Measurements from ENCODE around the gene IGFBP5. TPM values are rescaled to one million over a fixed set of nuclear protein-coding genes. Genes with fewer than 3 reads are reported as not detected.
A peak's percentile ranks its signal among the peaks of the same experiment; 100 is the strongest.

Gene IGFBP5
- total RNA-seq, 1 experiment from 2014 or later, result not detected

DNA sequence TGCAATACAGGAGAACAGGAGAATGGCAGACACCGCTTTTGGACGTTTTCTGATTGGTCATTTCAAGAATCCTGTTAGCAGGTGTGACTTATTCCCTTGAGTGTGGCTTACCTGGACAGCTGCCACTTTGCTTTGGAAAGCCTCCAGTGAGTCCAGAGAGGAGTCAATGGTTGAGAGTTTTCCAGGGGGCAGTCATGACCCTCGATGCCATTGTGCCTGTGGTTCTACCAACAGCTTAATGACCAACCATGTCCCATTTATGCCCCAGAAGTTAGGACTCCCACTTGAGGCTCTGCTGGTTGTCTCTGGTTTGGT, 49.8 kb downstream of the IGFBP5 start:
- no peaks in the 10 kb centered on the region for H3K9me3 Mint-ChIP-seq (ENCODE audit: unreplicated experiment)
- TF ChIP-seq, protein P1, sequence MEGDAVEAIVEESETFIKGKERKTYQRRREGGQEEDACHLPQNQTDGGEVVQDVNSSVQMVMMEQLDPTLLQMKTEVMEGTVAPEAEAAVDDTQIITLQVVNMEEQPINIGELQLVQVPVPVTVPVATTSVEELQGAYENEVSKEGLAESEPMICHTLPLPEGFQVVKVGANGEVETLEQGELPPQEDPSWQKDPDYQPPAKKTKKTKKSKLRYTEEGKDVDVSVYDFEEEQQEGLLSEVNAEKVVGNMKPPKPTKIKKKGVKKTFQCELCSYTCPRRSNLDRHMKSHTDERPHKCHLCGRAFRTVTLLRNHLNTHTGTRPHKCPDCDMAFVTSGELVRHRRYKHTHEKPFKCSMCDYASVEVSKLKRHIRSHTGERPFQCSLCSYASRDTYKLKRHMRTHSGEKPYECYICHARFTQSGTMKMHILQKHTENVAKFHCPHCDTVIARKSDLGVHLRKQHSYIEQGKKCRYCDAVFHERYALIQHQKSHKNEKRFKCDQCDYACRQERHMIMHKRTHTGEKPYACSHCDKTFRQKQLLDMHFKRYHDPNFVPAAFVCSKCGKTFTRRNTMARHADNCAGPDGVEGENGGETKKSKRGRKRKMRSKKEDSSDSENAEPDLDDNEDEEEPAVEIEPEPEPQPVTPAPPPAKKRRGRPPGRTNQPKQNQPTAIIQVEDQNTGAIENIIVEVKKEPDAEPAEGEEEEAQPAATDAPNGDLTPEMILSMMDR (IDR thresholded peaks at IDR 0.05; ENCODE audit: unreplicated experiment), result no peak
- no peak overlapping the region for H3K27ac Mint-ChIP-seq (ENCODE audit: low read depth, unreplicated experiment)
- H3K4me1 Mint-ChIP-seq (ENCODE audit: insufficient read depth, unreplicated experiment), result peaks cover 18% of the 10 kb centered on the region
- POLR2A ChIA-PET, result interaction anchor here (0.7 kb wide), 1 partner anchor 15 kb away, joined by 3 read pairs; no protein-coding TSS in a partner anchor
- DNase-seq (ENCODE audit: unreplicated experiment), result no peak
- intact Hi-C loops (cut with micrococcal nuclease), result no loop called here
- CTCF ChIA-PET, result interaction anchor here (1.0 kb wide), 1 partner anchor 14 kb away, joined by 3 read pairs; no protein-coding TSS in a partner anchor
- no TSS peak for BruUV-seq (replicated peaks)
- H3K4me3 Mint-ChIP-seq (ENCODE audit: unreplicated experiment), result no peak overlapping the region
- no peaks in the 10 kb centered on the region for H3K36me3 Mint-ChIP-seq (ENCODE audit: insufficient read depth, unreplicated experiment)
- no peaks in the 10 kb centered on the region for H3K27me3 Mint-ChIP-seq (ENCODE audit: insufficient read depth, unreplicated experiment)

DNA sequence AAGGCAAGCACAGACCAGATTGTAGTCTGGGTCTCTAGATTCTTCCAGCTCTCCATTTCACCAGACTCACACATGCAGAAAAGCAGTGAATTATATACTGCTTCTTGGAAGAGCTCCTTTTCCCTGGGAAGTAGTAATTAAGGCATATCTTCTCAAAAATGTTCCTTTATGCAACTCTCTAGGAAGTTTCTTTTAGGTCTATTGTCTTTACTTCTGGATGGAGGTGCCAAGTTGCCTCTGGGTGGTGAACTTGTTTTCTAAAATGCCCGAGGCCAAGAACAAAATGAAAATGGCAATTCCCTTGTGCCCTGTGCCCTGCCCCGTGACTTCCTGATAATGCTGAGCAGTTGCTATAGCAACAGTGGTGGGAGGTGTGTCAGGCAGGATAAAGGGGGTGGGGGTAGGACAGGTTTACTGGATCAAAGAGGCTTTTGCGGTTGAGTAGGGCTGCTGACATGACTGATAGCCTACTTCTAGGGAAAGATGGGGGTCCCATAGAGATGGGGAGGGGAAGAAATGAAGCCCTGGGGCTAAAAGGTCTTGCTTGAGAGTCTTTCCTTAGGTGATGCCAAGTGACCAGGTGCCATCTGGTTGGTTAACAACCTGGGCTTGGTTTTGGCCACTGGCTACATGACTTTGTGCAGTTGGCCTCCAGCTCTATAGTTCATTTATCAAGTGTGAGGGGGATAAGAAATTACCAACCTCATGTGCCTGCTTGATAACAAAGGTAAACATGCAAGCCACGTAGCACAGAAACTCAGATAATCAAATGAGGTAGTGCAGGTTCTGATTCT, 50.3 kb downstream of the IGFBP5 start:
- H3K27me3 Mint-ChIP-seq (ENCODE audit: insufficient read depth, unreplicated experiment), result no peaks in the 10 kb centered on the region
- H3K4me1 Mint-ChIP-seq (ENCODE audit: insufficient read depth, unreplicated experiment), result peaks cover 18% of the 10 kb centered on the region
- H3K36me3 Mint-ChIP-seq (ENCODE audit: insufficient read depth, unreplicated experiment), result no peaks in the 10 kb centered on the region
- ChIA-PET POLR2A (interaction anchor here (0.7 to 0.9 kb wide), 2 partner anchors 15 to 146 kb away, joined by 3 read pairs; partner anchors contain the start of gene RPL37A), CTCF (interaction anchor here (0.5 to 1.2 kb wide), 4 partner anchors 15 to 852 kb away, joined by 3 to 4 read pairs (median 3); no protein-coding TSS in a partner anchor)
- TF ChIP-seq, protein P1 (IDR thresholded peaks at IDR 0.05; ENCODE audit: unreplicated experiment), result no peak
- no peak overlapping the region for H3K4me3 Mint-ChIP-seq (ENCODE audit: unreplicated experiment)
- intact Hi-C loops (cut with micrococcal nuclease), result no loop called here
- BruUV-seq (replicated peaks), result no TSS peak
- no peak for DNase-seq (ENCODE audit: unreplicated experiment)
- H3K9me3 Mint-ChIP-seq (ENCODE audit: unreplicated experiment), result no peaks in the 10 kb centered on the region
- no peak overlapping the region for H3K27ac Mint-ChIP-seq (ENCODE audit: low read depth, unreplicated experiment)

DNA sequence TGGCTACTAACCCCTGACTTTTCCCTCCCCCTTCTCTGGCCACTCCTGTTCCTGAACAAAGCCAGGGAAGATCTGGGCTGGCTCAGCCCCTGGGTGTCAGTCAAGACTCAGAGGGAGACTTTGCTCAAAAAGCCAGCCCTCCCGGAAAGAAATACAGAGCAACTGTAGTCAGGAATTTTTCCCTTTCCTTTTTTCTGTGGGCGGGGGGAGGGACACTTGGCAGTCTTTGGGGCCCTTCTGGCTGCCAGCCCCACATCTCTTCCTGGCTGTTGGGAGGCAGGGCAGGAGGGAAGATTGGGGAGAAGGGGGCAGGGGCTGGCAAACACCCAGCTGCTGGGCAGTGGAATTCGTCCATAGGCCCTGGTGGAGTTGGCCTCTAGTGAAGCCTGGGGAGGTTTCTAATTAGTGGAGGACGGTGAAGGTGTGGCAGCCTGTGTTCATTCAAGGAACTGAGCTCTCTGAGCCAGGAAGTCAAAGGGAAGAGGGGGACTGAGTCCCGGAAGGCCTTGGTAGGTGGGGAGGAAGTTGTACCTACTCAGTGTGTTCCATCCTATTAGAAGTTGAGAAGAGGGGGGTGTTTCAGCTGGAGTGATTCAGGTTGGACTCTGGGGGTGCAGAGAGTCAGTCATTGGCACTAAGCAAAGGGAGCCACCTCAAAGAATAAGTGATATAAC, 51.2 kb downstream of the IGFBP5 start:
- BruUV-seq (replicated peaks), result no TSS peak
- CTCF ChIA-PET, result interaction anchor here (0.6 to 1.2 kb wide), 3 partner anchors 86 to 484 kb away, joined by 3 to 4 read pairs (median 3); no protein-coding TSS in a partner anchor
- DNase-seq (ENCODE audit: unreplicated experiment), result peak; percentile 57
- intact Hi-C loops (cut with micrococcal nuclease), result no loop called here
- TF ChIP-seq, protein P1 (IDR thresholded peaks at IDR 0.05; ENCODE audit: unreplicated experiment), result no peak
- Mint-ChIP-seq H3K9me3 (ENCODE audit: unreplicated experiment) (no peaks in the 10 kb centered on the region), H3K27me3 (ENCODE audit: insufficient read depth, unreplicated experiment) (no peaks in the 10 kb centered on the region), H3K36me3 (ENCODE audit: insufficient read depth, unreplicated experiment) (no peaks in the 10 kb centered on the region), H3K4me3 (ENCODE audit: unreplicated experiment) (no peak overlapping the region), H3K4me1 (ENCODE audit: insufficient read depth, unreplicated experiment) (peaks cover 18% of the 10 kb centered on the region), H3K27ac (ENCODE audit: low read depth, unreplicated experiment) (no peak overlapping the region)
- POLR2A ChIA-PET, result interaction anchor here (0.9 kb wide), 1 partner anchor 145 kb away, joined by 3 read pairs; the partner anchor contains the start of gene RPL37A

DNA sequence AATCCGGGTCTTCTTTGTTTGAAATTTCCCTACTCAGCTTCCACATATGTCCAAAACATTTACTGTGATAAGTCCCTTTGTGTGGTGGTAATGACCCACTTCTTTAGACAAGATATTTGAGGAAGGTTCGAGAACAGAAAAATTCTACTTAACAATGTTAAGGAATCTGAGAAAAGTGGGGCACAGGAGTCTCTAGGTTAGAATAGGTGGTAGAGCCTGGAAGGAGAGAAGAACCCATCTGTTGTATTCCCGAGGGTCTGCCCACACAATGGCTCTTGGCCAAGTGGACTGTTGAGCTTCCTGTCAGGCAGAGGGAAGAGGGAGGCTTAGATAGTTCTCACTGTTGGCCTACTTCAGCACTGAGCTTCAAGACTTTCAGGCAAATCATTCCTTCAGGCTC, 57.9 kb downstream of the IGFBP5 start:
- H3K27ac Mint-ChIP-seq (ENCODE audit: low read depth, unreplicated experiment), result no peak overlapping the region
- POLR2A ChIA-PET, result no interaction called here
- intact Hi-C loops (cut with micrococcal nuclease), result loop anchor here (1.0 kb wide), 1 partner anchor 29 kb away; no protein-coding TSS in a partner anchor
- DNase-seq (ENCODE audit: unreplicated experiment), result no peak
- H3K4me1 Mint-ChIP-seq (ENCODE audit: insufficient read depth, unreplicated experiment), result peaks cover 15% of the 10 kb centered on the region
- CTCF ChIA-PET, result interaction anchor here (0.6 to 1.4 kb wide), 3 partner anchors 32 to 118 kb away, joined by 3 to 7 read pairs (median 5); no protein-coding TSS in a partner anchor
- H3K4me3 Mint-ChIP-seq (ENCODE audit: unreplicated experiment), result no peak overlapping the region
- H3K9me3 Mint-ChIP-seq (ENCODE audit: unreplicated experiment), result no peaks in the 10 kb centered on the region
- no peaks in the 10 kb centered on the region for H3K36me3 Mint-ChIP-seq (ENCODE audit: insufficient read depth, unreplicated experiment)
- H3K27me3 Mint-ChIP-seq (ENCODE audit: insufficient read depth, unreplicated experiment), result peaks cover 37% of the 10 kb centered on the region
- BruUV-seq (replicated peaks), result no TSS peak
- TF ChIP-seq, protein P1 (IDR thresholded peaks at IDR 0.05; ENCODE audit: unreplicated experiment), result no peak

Measured in MCF 10A (cell line).